HG03025 (cell line): ENCODE measurements around the gene OTUB2.

Experiments used
- ATAC-seq: cut with Tn5 transposase; IDR thresholded peaks from one replicate; pipeline ENCODE4 v1.9.1; 2021; ENCODE audit warnings: mild to moderate bottlenecking, moderate library complexity; ENCODE audit not compliant: unreplicated experiment, low FRiP score

OTUB2 gene

GRCh38 chr14:94026173-94026888 lies at the start of gene OTUB2:
Gene OTUB2 (plus strand): TSS chr14:94026340. CDS start chr14:94026538, 198 bp downstream.
- ATAC-seq, result peak; percentile 97

GRCh38 chr14:93976477-93977057 lies 49.6 kb upstream of the OTUB2 start, which contains the start of gene ASB2:
Gene ASB2 (minus strand): TSS chr14:93976570. CDS start chr14:93964539, 12,031 bp downstream.
- peak; percentile 12 for ATAC-seq

DNA sequence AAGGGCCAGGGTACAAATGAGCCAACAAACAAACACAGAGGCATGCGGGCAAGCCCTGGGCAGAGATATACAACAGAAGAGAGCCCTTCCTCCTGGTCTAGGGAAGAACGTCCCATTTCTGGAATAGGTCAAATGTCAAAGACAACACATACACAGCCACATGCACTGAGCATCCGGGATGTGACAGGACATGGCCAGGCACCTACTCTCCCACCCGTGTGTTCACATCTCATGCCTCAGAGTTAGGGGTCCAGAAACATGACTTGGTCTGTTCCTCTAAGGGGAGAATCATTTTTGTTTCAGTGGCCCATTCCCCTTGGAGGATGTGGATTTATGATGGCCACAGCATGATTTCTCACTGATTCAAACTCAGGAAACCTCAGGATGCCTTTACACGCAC lies 49.0 kb upstream of the OTUB2 start:
- ATAC-seq, result no peak

GRCh38 chr14:93977790-93978581 lies 48.2 kb upstream of the OTUB2 start:
- peak; percentile 27 for ATAC-seq

DNA sequence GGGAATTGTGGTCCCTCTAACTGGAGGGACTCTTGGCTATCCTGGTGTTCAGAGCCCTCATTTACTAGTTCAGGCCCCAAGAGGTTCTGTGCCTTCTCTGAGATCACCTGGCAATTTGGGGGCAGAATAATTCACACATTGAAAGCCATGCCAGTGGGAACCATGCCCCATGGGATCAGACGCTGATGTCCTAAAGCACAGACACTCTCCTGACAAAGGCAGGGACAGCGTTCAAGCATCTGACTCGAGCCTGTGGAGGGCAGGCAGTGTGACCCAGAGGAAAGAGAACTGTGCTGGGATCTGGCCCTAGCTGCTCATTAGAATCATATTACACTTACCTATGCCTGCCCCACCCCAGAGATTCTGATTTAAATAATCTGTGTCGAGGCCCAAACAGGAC lies 47.4 kb upstream of the OTUB2 start:
- no peak for ATAC-seq

DNA sequence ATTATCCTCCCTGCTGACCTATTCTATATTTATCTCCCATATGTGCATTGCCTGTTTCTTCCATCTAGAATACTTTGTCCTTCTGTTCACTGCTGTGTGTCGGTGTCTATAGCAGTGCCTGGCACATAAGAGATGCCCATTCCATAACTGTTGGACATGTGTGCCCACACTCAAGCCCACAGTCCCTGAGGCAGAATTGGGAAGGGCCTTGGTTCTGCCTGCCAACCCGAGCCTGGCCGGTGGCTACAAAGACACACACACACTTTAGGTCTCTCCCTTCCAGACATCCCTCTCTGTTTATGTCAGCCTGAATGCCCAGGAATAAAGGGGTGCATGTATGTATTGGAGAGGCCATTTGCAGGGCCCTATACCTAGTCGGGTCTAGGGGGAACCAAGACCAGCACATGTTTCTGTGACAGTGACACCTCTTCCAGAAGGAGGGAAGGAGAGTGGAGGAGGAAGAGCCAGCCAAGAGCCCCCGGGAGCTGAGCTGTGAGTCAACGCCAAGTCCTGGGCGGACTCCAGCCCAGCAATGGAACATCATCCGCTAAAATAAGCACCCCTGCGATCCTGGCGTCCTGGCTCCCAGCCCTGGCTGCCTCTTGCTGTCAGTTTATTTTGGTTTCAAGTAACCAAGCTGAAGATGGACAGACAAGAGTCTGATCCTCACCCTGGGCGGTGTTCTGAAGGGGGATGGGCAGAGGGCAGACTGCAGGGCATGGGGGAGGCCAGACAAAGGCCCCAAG lies 45.5 kb upstream of the OTUB2 start:
- ATAC-seq, result no peak

DNA sequence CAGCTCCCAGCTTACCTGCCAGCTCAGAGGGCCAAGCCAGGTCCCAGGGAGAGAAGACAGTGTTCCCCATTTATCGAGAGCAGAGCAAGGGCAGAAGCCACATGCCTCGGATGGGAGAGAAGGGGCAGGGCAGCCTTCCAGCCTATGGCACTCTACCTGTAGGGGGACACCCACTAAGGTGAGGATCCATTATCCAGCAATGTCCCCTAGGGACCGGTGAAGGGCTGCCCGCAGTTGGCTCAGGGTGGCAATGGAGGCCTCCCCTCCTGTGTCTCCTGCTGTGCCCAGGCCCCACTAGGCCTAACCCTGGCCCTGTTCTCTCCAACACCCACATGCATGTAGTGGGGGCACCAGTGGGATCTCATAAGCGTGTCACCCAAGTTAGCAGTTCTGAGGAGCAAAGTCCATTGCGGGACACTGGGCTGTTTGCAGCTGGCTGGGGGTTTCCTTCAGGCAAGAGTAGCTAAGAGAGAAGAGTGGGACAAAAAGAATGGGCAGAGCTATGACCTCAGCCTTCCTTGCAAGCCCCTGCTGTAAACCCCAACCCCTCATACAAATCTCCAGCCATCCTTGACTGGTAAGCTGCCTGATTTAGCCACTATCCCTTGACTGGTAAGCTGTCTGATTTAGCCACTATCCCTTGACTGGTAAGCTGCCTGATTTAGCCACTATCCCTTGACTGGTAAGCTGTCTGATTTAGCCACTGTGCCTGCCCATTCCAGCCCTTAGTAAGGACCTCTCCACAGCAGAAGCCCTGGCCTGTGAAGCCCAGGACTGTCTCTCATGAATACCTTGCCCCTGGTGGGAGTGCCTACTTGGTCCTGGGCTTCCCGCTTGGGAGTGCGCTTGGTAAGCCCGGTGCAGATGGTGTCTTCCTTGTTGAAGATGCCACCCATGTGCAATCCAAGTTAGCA lies 44.6 kb upstream of the OTUB2 start:
- ATAC-seq, result no peak

- ATAC-seq, result no peak
These were observed 43.7 kb upstream of the OTUB2 start for GRCh38 chr14:93982230-93983007.

- ATAC-seq, result no peak
These were observed 42.1 kb upstream of the OTUB2 start for GRCh38 chr14:93984070-93984469.

DNA sequence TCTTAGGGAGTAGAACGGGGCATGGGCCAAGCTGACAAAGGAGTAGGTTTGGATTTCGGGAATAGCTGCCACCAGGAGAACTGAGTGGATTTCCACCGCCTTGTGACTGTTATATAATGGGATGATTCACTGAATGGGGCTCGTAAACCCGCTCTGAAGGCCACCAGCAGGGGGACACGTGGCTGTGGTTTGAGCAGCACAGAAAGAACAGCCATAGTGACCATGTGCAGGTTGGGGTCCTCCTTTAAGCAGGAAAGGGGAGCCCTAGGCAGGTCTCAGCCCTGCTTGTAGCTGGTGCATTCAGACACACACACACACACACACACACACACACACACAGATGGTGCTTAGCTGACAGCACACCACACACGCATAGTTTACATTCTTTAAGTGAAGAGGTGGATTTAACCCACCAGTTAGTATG lies 41.1 kb upstream of the OTUB2 start:
- ATAC-seq, result no peak

DNA sequence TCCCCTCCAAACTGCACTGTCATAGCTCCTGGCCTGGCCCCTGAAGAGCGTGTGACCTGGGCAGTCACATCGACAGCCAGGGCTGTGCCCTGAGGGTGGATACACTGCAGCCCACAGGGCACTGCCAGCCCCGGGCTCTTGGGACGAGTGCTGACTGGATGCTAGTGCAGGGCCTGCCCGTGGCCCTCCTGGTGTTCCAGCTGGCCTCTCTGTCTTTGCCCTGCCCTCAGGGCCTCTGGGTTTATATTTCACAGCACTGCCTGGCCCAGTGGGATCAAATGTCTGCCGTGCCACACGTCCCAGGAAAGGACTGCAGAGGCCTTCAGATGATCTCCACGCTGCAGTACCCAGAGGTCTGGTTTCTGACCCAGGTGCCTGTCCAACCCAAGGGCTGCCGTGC lies 39.2 kb upstream of the OTUB2 start:
- no peak for ATAC-seq

- ATAC-seq, result no peak
These were observed 38.8 kb upstream of the OTUB2 start for GRCh38 chr14:93987376-93987775.

DNA sequence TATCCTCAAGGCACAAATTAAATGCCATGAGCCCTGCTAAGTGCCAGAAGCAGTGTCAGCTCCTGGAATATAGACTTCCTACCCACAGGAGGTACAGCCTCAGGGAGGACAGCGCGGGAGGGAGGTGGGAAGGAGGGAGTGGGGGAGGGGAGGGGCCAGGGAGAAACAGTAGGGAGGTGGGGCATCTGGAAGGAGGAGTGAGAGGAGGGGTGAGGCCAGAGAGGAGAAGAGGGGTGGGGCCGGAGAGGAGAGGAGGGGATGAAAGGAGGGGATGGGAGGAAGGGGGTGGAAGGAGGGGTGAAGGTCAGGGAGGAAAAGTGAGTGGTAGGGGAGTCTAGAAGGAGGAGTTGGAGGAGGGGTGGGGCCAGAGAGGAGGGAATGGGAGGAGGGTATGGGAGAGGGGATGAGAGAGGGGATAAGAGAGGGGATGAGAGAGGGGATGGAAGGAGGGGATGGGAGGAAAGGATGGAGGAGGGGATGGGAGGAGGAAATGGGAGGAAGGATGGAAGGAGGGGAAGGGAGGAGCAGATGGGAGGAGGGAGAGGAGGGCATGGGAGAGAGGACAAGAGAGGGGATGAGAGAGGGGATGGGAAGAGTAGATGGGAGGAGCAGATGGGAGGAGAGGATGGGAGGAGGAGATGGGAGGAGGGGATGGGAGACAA lies 38.2 kb upstream of the OTUB2 start:
- ATAC-seq, result no peak

DNA sequence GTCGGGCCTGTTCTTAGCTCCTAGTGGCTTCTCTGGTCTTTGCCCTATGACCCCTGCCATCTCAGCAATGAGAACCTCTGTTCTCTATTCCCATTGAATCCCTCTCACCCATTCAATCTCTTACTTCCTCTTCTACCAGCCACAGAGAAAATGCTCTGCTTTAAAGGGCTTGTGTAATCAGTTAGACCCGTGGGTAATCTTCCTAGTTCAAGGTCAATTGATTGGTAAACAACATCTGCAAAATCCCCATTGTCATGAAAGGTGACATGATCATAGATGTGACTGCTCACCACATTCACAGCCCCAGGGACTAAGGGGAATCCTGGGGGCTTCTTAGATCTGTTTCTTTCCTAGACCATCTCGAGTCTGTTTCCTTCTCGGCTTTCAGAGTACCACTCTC lies 36.2 kb upstream of the OTUB2 start:
- ATAC-seq, result peak; percentile 59

DNA sequence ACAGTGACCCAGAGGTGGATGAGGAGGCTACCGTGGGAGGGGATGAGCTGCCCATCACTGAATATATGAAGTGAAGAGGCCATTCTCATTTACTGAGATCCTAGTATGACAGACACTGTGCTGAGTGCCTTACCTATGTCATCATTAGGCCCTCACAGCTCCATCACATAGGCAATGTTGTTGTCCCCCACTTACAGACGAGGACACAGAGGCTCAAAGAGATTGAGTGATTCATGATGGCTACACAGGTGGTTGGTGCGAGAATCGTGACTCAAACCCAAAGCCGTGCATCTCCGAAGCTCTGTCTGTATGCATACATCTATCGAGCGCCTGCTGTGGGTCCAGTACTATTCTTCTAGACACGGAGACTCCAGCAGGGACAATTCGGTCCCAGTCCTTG lies 34.9 kb upstream of the OTUB2 start:
- no peak for ATAC-seq

GRCh38 chr14:93991649-93992048 lies 34.5 kb upstream of the OTUB2 start:
- ATAC-seq, result no peak

DNA sequence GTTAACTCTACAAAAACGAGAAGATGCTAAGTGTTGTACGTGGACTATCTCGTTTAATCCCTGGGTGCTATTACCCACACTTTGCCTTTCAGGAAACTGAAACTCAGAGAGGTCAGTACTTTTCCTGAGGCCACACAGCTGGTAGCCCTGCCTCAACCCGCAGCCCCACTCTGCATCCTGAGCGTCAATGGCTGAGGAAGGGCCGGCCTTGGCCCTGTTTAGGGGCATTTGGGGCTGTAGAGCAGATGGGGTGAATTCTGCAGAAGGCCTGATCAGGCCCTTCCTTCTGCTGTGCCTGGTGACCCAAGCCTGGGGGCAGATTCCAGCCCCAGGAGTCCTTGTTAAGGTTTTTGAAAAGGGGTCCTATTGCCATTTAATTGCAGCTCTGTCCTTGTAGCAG lies 32.8 kb upstream of the OTUB2 start:
- ATAC-seq, result no peak

GRCh38 chr14:93994919-93995682 lies 31.0 kb upstream of the OTUB2 start:
- ATAC-seq, result no peak
